Measurements from ENCODE around the gene GPR84.

The GPR84 gene

GRCh38 chr12:54363618-54364017, 668 bp downstream of the GPR84 start:
- ChIA-PET CTCF (interaction anchor here (0.9 to 8.6 kb wide), 9 partner anchors 16 to 148 kb away, joined by 3 to 74 read pairs (median 17); no protein-coding TSS in a partner anchor), POLR2A (no interaction called here)
- no peak for TF ChIP-seq CTCF (IDR thresholded peaks at IDR 0.05; ENCODE audit: control extremely low read depth, extremely low read depth, low read depth, missing control alignments)
- DNase-seq (ENCODE audit: extremely low spot score): no peak

- CTCF ChIA-PET: interaction anchor here (0.9 to 8.6 kb wide), 17 partner anchors 10 to 155 kb away, joined by 3 to 74 read pairs (median 6); no protein-coding TSS in a partner anchor
- TF ChIP-seq CTCF (IDR thresholded peaks at IDR 0.05; ENCODE audit: control extremely low read depth, extremely low read depth, low read depth, missing control alignments): no peak
Measured at GRCh38 chr12:54363047-54363446, 1.2 kb downstream of the GPR84 start.

GRCh38 chr12:54360717-54361456, 3.4 kb downstream of the GPR84 start:
- no peak for DNase-seq (ENCODE audit: extremely low spot score)

More at GRCh38 chr12:54363047-54363446, 1.2 kb downstream of the GPR84 start:
- POLR2A ChIA-PET: no interaction called here
- DNase-seq (ENCODE audit: extremely low spot score): no peak

DNA sequence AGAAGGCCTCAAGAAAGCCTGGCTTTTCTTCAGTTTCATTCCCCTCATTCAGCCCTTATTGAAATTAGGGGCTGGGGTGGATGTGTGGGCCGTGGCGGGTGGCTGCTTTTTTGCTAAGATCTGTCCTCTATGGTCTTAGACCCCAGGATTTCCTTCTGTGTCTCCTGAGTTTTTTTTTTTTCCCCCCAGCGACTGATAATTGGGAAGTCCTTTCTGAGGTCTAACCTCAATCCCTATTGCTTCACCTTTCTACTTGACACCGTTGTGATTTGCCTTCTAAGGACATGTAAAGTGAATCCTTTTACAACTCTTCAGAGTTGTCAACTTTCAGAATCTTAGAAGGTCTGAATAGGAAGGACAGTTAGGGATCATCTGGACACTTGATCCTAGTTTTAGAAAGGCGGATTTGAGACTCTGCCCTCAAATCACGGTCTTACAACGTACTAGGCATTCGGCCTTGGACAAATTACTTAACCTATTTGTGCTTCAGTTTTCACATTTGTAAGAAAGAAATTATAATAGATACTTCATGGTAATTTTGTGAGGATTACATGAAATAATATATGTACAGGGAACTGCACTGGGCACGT, 4.4 kb downstream of the GPR84 start:
- no peak for TF ChIP-seq CTCF (IDR thresholded peaks at IDR 0.05; ENCODE audit: control extremely low read depth, extremely low read depth, low read depth, missing control alignments)
- no peak for DNase-seq (ENCODE audit: extremely low spot score)
- ChIA-PET CTCF (interaction anchor here (0.8 to 8.6 kb wide), 23 partner anchors 8 to 159 kb away, joined by 3 to 74 read pairs (median 7); partner anchors contain the start of gene COPZ1), POLR2A (interaction anchor here (1.0 to 1.7 kb wide), 5 partner anchors 9 to 80 kb away, joined by 4 to 9 read pairs (median 6); partner anchors contain the start of genes CBX5, COPZ1 and HNRNPA1)

More at GRCh38 chr12:54360717-54361456, 3.4 kb downstream of the GPR84 start:
- TF ChIP-seq CTCF (IDR thresholded peaks at IDR 0.05; ENCODE audit: control extremely low read depth, extremely low read depth, low read depth, missing control alignments): peak; percentile 81
- ChIA-PET CTCF (interaction anchor here (0.8 to 8.6 kb wide), 19 partner anchors 12 to 355 kb away, joined by 3 to 74 read pairs (median 8); partner anchors contain the start of gene COPZ1), POLR2A (interaction anchor here (0.6 kb wide), 1 partner anchor 20 kb away, joined by 5 read pairs; no protein-coding TSS in a partner anchor)

- DNase-seq (ENCODE audit: extremely low spot score): peak; percentile 97
- CTCF ChIA-PET: interaction anchor here (0.9 to 8.6 kb wide), 22 partner anchors 8 to 158 kb away, joined by 3 to 74 read pairs (median 7); partner anchors contain the start of gene COPZ1
- POLR2A ChIA-PET: interaction anchor here (0.6 to 1.7 kb wide), 9 partner anchors 9 to 979 kb away, joined by 3 to 9 read pairs (median 4); partner anchors contain the start of genes CBX5, COPZ1, HNRNPA1 and SP1
- TF ChIP-seq CTCF (IDR thresholded peaks at IDR 0.05; ENCODE audit: control extremely low read depth, extremely low read depth, low read depth, missing control alignments): no peak
Measured at GRCh38 chr12:54358945-54359761, 5.1 kb downstream of the GPR84 start.

All from GM10248 (cell line).